ENCODE results near the gene C2CD4C.
"Not testable (repeated sequence)": the region's sequence is repeated elsewhere in the genome, so short reads cannot be mapped to it uniquely, and the experiment has no call there.

C2CD4C gene

GRCh38 chr19:384799-385169 lies 24.2 kb downstream of the C2CD4C start:
- TF ChIP-seq CTCF (IDR thresholded peaks at IDR 0.05; ENCODE audit: extremely low read depth, insufficient read depth, missing control alignments) = no peak
- in situ Hi-C loops (cut with MboI; ENCODE audit: low pct_unique_long_range_greater_than_20kb, low sequenced_read_pairs, unreplicated experiment) = no loop called here
- no peak for DNase-seq (ENCODE audit: low spot score)

- DNase-seq (ENCODE audit: low spot score) = no peak
- peak; percentile 30 for TF ChIP-seq CTCF (IDR thresholded peaks at IDR 0.05; ENCODE audit: extremely low read depth, insufficient read depth, missing control alignments)
- in situ Hi-C loops (cut with MboI; ENCODE audit: low pct_unique_long_range_greater_than_20kb, low sequenced_read_pairs, unreplicated experiment) = no loop called here
Observed at GRCh38 chr19:383922-384798, 24.8 kb downstream of the C2CD4C start.

GRCh38 chr19:383040-383439 lies 25.9 kb downstream of the C2CD4C start:
- no peak for TF ChIP-seq CTCF (IDR thresholded peaks at IDR 0.05; ENCODE audit: extremely low read depth, insufficient read depth, missing control alignments)
- no peak for DNase-seq (ENCODE audit: low spot score)
- in situ Hi-C loops (cut with MboI; ENCODE audit: low pct_unique_long_range_greater_than_20kb, low sequenced_read_pairs, unreplicated experiment) = no loop called here

GRCh38 chr19:382578-382977 lies 26.4 kb downstream of the C2CD4C start:
- DNase-seq (ENCODE audit: low spot score); in situ Hi-C loops (cut with MboI; ENCODE audit: low pct_unique_long_range_greater_than_20kb, low sequenced_read_pairs, unreplicated experiment): not testable (repeated sequence)

GRCh38 chr19:381901-382300 lies 27.0 kb downstream of the C2CD4C start:
- DNase-seq (ENCODE audit: low spot score); in situ Hi-C loops (cut with MboI; ENCODE audit: low pct_unique_long_range_greater_than_20kb, low sequenced_read_pairs, unreplicated experiment): not testable (repeated sequence)

GRCh38 chr19:380618-381219 lies 28.2 kb downstream of the C2CD4C start:
- DNase-seq (ENCODE audit: low spot score); in situ Hi-C loops (cut with MboI; ENCODE audit: low pct_unique_long_range_greater_than_20kb, low sequenced_read_pairs, unreplicated experiment): not testable (repeated sequence)

GRCh38 chr19:379796-380195 lies 29.2 kb downstream of the C2CD4C start:
- DNase-seq (ENCODE audit: low spot score) = no peak
- TF ChIP-seq CTCF (IDR thresholded peaks at IDR 0.05; ENCODE audit: extremely low read depth, insufficient read depth, missing control alignments) = no peak
- in situ Hi-C loops (cut with MboI; ENCODE audit: low pct_unique_long_range_greater_than_20kb, low sequenced_read_pairs, unreplicated experiment) = no loop called here

- TF ChIP-seq CTCF (IDR thresholded peaks at IDR 0.05; ENCODE audit: extremely low read depth, insufficient read depth, missing control alignments) = no peak
- in situ Hi-C loops (cut with MboI; ENCODE audit: low pct_unique_long_range_greater_than_20kb, low sequenced_read_pairs, unreplicated experiment) = no loop called here
- no peak for DNase-seq (ENCODE audit: low spot score)
Observed at GRCh38 chr19:378706-379105, 30.2 kb downstream of the C2CD4C start.

Data from GM13977 (cell line).